Pons (tissue), 1 donor: ENCODE results near the gene NHSL2.
"Not testable (repeated sequence)": the region's sequence is repeated elsewhere in the genome, so short reads cannot be mapped to it uniquely, and the experiment has no call there.

Source experiments
- DNase-seq: peaks from one replicate; pipeline ENCODE4 v3.0.0-alpha.2; 2016; ENCODE audit warnings: low spot score

NHSL2 gene

GRCh38 chrX:72042852-72043248 is 132.2 kb downstream of the NHSL2 start:
- no peak for DNase-seq

GRCh38 chrX:72043636-72044035 is 133.0 kb downstream of the NHSL2 start:
- no peak for DNase-seq

DNA sequence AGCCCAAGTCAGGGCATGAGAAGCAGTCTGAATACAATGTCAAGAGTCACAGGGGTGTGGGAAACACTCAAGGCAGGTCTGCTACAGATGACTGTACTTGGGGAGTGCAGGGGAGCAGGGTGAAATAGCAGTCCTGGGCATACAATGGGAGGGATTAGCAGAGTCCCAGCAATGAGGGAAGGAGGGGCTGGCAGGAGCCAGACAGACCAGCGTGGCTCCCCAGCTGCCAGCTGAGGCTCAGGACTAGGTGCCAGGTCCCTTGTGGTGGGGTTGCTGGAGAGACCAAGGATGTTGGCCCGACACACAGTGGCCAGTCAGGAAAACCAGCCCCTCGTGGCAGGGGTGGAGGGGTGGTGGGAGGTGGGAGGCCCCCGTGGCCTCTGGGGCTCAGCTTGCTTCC is 134.5 kb downstream of the NHSL2 start:
- DNase-seq = no peak

- DNase-seq = no peak
These were observed 135.1 kb downstream of the NHSL2 start for GRCh38 chrX:72045552-72046277.

- DNase-seq = no peak
These were observed 135.8 kb downstream of the NHSL2 start for GRCh38 chrX:72046447-72046846.

DNA sequence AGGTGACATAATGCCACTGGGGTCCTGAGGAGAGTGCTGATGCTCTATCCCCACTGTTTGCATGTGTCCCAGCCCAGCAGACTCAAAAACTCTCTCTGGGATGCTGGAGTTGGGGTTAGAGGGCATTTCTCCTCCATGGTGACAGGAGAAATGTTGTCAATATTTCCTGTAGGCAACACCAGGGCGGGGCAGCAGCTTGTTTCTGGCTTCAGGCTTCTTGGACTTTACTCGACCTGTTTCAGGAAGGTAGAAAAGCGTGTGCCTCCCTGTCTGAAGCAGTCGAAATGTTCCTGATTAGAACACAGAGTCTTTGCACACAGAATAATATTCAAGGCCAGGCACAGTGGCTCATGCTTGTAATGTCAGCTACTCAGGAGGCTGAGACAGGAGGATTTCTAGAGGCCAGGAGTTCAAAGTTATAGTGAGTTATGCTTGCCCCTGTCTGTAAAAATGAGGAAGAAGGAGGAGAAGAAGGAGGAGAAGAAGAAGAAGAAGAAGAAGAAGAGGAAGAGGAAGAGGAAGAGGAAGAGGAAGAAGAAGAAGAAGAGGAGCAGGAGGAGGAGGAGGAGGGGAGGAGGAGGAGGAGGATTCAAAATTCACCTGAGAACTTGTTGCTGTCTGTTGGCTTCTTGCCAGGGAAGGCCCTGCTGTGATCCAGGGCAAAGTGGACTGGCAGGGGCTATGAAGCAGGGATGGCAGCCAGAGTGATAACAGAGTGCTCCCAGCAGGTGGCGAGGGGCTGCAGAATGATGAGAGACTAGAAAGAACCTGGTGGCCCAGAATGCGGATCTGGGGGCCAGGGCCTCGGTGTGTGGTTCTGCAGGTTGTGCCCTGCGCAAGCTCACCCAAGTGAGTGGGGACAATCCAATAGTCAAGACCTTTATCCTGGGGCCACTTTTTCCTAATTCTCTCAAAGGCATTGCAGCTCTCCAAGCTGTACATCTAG is 138.1 kb downstream of the NHSL2 start:
- DNase-seq = no peak

GRCh38 chrX:72050011-72050410 is 139.4 kb downstream of the NHSL2 start:
- DNase-seq = no peak

DNA sequence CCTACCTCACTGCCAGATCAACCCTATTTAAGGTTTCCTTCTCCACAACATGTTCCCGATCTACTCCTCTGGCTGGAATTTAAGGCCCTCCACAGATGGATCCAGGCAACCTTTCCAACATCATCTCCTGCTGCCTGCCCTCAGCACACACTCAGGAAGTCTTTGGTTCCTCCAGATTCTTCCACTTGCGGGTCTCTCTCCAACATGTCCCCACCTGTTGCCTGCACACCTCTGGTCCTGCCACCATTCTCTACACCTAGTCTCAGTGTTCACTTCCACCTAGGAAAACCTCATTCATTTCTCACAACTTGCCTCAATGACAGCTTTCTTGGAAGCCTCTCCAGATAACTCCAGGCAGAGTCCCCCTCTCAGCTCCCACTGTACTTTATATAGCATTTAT is 140.9 kb downstream of the NHSL2 start:
- DNase-seq = no peak

- DNase-seq = no peak
These were observed 141.9 kb downstream of the NHSL2 start for GRCh38 chrX:72052415-72053090.

DNA sequence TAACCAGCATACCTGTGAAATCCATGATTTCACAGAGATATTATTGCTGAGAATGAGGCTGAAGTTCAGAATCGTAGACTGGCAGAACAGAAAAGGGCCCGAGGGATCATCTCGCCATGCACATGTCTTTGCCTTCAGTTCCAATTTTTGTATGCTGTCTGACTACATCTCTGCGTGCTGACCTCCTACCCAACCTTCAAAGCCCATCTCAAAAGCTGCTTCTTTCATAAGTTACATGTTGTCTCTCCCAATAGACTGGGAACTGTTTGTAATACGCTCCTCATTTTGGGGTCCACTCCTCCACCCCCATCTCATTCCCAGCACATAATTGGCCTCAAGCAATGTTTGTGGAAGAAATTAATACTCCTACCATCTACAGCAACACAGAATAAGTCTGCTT is 142.9 kb downstream of the NHSL2 start:
- DNase-seq = no peak

DNA sequence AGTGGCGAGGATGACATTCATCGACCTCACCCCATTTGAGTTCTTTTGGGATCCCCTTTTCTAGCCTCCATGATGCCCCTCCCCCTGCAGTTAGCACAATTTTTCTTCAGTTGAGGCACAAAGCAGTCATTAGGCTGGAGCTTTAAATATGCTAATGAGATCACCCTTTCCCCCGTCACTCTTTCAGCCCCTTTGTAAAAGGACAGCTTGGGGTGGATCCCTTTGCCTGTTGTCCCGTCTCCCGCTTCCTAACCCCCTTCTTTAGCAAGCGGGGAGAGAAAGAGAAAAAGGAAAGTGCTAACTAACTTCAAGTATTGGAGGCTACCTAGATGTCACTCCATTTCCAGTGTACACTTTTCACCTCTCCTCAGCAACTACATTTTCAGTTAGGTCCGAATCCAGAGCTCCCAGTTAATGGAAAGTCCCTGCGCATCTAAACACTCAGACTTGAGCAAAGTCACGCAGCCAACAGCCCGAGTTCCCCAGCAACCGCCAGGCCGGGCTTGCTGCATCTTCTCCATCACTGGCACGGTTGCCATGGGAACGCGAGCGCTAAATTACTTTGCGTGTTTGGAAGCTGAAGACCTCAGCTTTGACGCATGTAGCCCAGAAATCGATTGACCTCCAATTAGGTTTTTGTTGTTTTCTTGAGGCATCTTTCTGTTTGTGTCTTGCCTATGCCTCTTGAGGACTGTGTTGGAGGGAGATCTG is 144.3 kb downstream of the NHSL2 start:
- no peak for DNase-seq

GRCh38 chrX:72057331-72057730 is 146.7 kb downstream of the NHSL2 start:
- DNase-seq = no peak

- DNase-seq = no peak
These were observed 147.2 kb downstream of the NHSL2 start for GRCh38 chrX:72057849-72058248.

- not testable (repeated sequence) for DNase-seq
These were observed 147.7 kb downstream of the NHSL2 start for GRCh38 chrX:72058346-72058745.

DNA sequence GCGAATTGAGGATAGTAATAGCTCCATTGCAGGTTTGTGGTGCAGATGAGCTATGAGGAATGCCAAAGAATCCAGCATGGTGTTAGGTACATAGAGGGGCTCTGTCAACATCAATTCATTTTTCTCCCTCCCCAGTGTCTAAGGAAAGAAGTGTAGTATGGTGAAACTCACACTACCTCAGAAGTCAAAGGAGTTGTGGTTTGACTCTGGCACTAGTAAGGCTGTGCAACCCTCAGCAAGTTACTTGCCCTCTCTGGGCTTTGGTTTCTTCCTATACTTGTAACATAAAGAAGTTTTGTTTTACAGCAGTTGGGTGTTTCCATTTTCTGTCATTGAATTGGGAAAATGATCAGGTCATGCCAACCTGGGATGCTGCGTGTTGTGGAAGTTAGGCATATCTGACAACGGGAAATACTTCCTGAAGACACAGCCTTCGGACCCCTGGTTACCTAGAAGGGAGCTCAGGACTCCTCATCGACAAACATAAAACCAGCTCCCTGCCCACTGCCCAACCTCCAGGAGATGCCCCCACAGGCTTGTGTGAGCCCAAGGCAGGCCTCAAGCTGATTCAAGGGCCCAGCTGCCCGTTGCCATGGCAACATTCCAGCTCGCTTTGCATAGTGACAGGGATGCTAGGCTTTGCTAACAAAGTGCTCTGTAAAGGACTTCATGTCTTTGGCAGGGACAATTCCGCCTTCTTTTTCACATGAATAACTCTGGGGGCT is 149.7 kb downstream of the NHSL2 start:
- DNase-seq = peak; percentile 82

GRCh38 chrX:72060921-72061490 is 150.4 kb downstream of the NHSL2 start:
- DNase-seq = no peak

DNA sequence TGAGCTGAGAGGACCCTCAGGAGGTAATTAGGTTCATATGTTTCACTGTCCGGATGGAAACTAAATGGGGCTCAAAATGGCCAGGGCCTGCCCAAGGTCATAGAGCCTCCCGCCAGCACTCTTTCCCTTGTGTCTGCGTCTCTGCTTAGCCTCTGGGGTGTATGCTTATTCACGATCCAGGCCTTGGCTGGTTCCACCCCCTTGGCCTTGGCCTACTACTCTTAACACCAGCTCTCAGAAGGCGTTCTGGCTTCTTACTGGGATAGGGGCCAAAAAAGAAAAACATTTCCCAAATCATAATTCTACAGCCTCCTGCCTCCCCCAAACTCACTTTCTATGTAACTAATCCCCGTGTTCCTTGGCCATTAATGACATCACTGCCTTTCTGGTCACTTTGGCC is 152.3 kb downstream of the NHSL2 start:
- no peak for DNase-seq

DNA sequence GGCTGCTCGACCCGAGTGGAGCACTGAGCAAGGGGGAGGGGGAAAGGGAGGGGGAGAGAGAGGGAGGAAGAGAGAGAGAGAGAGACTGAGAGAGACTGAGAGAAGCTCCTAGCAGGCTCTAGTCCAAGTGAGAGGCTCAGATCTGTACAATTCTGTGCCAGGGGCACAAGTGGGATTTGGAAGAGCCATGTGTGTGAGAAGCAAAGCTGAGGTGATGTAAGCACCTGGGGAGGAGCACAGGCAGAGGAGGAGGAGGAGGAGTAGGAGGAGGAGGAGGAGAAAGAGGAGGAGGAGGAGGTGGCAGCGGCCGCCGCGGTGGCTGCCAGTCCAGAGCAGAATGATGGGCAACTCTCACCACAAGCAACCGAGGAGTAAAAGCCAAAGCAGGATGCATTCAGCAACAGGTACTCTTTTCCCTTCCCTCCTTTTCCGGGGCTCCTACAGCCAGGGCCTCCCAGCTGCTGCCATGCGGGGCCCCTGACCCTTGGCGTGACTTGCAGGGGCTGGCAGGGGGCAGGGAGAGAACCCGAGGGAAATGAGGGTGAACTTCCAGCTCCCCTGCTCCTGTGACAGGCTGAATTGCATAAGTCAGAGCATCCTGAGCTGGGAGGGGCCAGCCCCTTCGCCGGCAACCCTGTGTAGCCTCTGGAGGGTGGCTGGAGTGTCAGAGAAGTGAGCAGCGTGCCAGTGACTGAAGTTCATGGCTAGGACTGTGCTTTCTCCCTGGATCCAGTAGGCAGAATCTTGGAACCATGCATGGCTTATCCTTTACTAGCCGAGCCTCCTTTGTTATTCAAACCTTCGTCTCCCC is 158.9 kb downstream of the NHSL2 start:
- no peak for DNase-seq

DNA sequence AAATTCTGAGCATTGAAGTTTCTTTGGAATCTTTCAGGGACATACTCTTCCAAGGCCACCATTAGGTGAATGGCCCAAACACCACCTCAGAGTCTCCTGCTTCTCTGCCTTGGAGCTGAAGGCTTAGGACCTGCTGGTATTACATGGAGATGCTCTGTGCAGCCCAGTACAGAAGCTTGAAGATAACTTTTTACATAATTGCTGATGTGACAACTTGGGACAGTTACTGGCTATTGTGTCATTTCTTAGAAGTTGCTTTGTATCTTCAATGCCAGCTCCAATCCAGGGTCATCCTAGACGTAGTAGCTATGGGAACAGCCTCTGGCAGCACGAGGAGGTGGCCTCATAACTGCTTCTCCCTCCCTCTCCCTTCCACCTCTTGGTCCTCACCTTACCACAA is 160.6 kb downstream of the NHSL2 start:
- no peak for DNase-seq

DNA sequence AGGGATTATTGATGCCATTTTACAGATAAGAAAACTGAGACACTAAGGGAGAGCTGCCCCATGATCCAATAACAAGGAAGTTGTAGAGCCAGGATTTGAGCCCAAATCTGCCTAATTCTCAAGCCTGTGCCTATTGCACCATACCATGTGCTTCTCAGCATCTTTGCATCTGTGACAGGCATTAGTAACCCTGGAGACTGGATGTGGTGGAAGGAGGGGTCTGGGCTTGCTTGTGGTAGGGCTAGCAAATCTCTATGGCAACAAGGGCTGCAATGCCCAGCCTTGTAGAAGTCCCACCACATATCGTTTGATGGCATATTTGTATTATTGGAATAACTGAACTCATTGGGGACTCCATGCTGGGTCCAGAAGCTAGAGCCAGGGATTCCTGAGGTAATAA is 163.0 kb downstream of the NHSL2 start:
- DNase-seq = no peak
